OCI-LY1 (cell line): Measurements from ENCODE around the gene SUN5.

Experiments
- H2AFZ ChIP-seq: fragments of 200-600 bp; sonication (generic), shearing (Covaris generic); 2 replicates; pipeline ENCODE4 v1.6.0; 2014; ENCODE audit warnings: antibody characterized with exemption, mild to moderate bottlenecking, low read length
- H3F3A ChIP-seq: fragments of 200-600 bp; sonication (generic), shearing (Covaris generic); 2 replicates; pipeline ENCODE4 v1.6.0; 2014; ENCODE audit warnings: mild to moderate bottlenecking, antibody characterized with exemption, low read length, moderate library complexity; ENCODE audit not compliant: insufficient read depth
- H3K27ac ChIP-seq: fragments of 200-600 bp; sonication (generic); 2 replicates; pipeline ENCODE4 v1.5.1; 2014; ENCODE audit warnings: low read length, mixed run types, mild to moderate bottlenecking, low read depth; ENCODE audit not compliant: poor library complexity, severe bottlenecking
- H3K27me3 ChIP-seq: fragments of 200-600 bp; sonication (generic); 2 replicates; pipeline ENCODE4 v1.6.0; 2014; ENCODE audit warnings: antibody characterized with exemption, mild to moderate bottlenecking, low read length, moderate library complexity; ENCODE audit not compliant: insufficient read depth
- H3K36me3 ChIP-seq: fragments of 200-600 bp; sonication (generic); 2 replicates; pipeline ENCODE4 v1.6.1; 2014; ENCODE audit warnings: mild to moderate bottlenecking, antibody characterized with exemption, low read length, moderate library complexity, mixed read lengths; ENCODE audit not compliant: insufficient read depth
- H3K4me1 ChIP-seq: fragments of 200-600 bp; sonication (generic); 2 replicates; pipeline ENCODE4 v1.5.1; 2014; ENCODE audit warnings: mild to moderate bottlenecking, low read length, moderate library complexity; ENCODE audit not compliant: insufficient read depth, severe bottlenecking
- H3K4me2 ChIP-seq: fragments of 200-600 bp; sonication (generic), shearing (Covaris generic); 2 replicates; pipeline ENCODE4 v1.6.1; 2014; ENCODE audit warnings: low read length
- H3K4me3 ChIP-seq: fragments of 200-600 bp; sonication (generic); 2 replicates; pipeline ENCODE4 v1.5.1; 2014; ENCODE audit warnings: low read length, low read depth, mild to moderate bottlenecking, mixed read lengths; ENCODE audit not compliant: poor library complexity, severe bottlenecking
- H3K79me2 ChIP-seq: fragments of 200-600 bp; shearing (Covaris generic); 2 replicates; pipeline ENCODE4 v1.6.1; 2016; ENCODE audit warnings: mixed run types, low read length, mixed read lengths; ENCODE audit not compliant: insufficient read depth
- H3K9ac ChIP-seq: fragments of 200-600 bp; sonication (generic), shearing (Covaris generic); 2 replicates; pipeline ENCODE4 v1.6.1; 2014; ENCODE audit warnings: mild to moderate bottlenecking, low read length, mixed read lengths
- H3K9me2 ChIP-seq: fragments of 200-600 bp; sonication (generic), shearing (Covaris generic); 2 replicates; pipeline ENCODE4 v1.6.1; 2014; ENCODE audit warnings: low read depth, mild to moderate bottlenecking, low read length, mixed read lengths
- H3K9me3 ChIP-seq: fragments of 200-600 bp; shearing (Covaris generic); 2 replicates; pipeline ENCODE4 v1.6.1; 2014; ENCODE audit warnings: low read length, mixed read lengths
- H4K20me1 ChIP-seq: fragments of 200-600 bp; sonication (generic), shearing (Covaris generic); 2 replicates; pipeline ENCODE4 v1.6.0; 2016; ENCODE audit warnings: mild to moderate bottlenecking, low read length; ENCODE audit not compliant: insufficient read depth
- CTCF ChIP-seq: fragments of 200-600 bp; sonication (generic), shearing (Covaris generic); IDR thresholded peaks from 2 replicates; pipeline ENCODE4 v1.5.1; 2017; ENCODE audit warnings: mild to moderate bottlenecking, antibody characterized with exemption, low read length, moderate library complexity, mixed read lengths
- EZH2 ChIP-seq: fragments of 200-600 bp; sonication (generic), shearing (Covaris generic); IDR thresholded peaks from 2 replicates; pipeline ENCODE4 v1.8.0; 2017; ENCODE audit warnings: borderline replicate concordance, mixed run types, mild to moderate bottlenecking, antibody characterized with exemption, low read length, moderate library complexity, mixed read lengths

SUN5 gene

DNA sequence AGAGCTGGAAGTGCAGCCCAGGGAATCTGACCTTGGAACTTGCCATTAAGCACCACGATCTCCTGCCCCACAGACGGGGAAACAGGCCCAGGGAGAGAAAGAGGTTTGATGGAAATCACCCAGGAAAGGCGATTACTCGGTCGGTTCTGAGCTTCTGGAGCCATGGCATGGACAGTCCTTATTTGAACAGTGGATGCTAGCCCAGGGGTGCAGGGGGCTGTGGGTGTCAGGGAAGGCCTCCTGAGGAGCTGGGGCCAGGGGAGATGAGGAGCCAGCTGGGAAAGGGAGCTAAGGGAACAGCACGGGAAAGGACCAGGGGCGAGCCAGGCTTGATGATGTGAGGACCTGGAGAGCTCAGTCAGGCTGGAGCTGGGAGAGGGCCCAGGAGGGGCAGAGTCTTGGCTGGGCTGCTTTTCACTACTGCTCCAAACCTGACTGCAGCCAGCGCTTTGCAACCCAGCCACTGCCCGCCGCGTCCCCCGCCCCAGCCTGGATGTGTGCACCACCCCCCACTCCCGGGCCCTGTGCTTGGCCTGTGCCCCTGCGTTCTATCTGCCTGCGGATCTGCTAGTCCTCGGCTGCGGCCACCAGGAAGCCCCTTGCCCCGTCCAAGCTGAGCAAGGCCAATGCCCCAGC, 17.8 kb downstream of the SUN5 start:
- no peak overlapping the region for H3K9ac ChIP-seq
- no peak overlapping the region for H3K4me3 ChIP-seq
- H4K20me1 ChIP-seq = no peaks in the 10 kb centered on the region
- H3K27me3 ChIP-seq = no peaks in the 10 kb centered on the region; the same call in 1 of the 2 replicates
- no peak overlapping the region for H3K27ac ChIP-seq
- no peaks in the 10 kb centered on the region for H3K4me1 ChIP-seq
- H3K4me2 ChIP-seq = no peak overlapping the region
- TF ChIP-seq EZH2 (no peak), CTCF (no peak)
- H2AFZ ChIP-seq = no peak overlapping the region
- H3F3A ChIP-seq = no peaks in the 10 kb centered on the region
- no peaks in the 10 kb centered on the region for H3K79me2 ChIP-seq
- no peaks in the 10 kb centered on the region for H3K9me3 ChIP-seq
- H3K36me3 ChIP-seq = no peaks in the 10 kb centered on the region
- no peaks in the 10 kb centered on the region for H3K9me2 ChIP-seq

DNA sequence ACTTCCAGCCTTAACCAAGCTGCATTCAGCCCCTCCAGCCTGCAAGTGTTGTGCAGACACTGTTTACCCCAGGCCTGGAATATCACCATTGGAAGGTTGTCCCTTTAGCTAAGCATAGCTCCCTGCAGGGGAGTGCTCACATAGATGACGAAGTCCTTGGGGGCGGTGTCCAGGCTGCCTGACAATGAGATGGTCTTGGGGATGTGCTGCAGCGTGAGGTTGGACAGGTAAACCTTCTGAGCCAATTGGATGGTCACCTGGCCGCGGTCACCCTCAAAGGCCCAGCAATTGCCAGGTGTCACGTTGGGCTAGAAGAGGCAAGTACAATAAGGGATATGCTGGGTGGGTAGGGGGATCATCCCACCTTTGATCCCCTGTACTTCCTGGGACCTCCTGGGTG, 18.6 kb downstream of the SUN5 start:
- Histone ChIP-seq H3F3A (no peaks in the 10 kb centered on the region), H3K79me2 (no peaks in the 10 kb centered on the region), H3K27ac (no peak overlapping the region), H3K9ac (no peak overlapping the region), H3K9me2 (no peaks in the 10 kb centered on the region), H3K4me1 (no peaks in the 10 kb centered on the region), H3K4me3 (no peak overlapping the region), H3K4me2 (no peak overlapping the region), H3K27me3 (no peaks in the 10 kb centered on the region; the same call in 1 of the 2 replicates), H3K36me3 (no peaks in the 10 kb centered on the region), H3K9me3 (no peaks in the 10 kb centered on the region), H2AFZ (no peak overlapping the region), H4K20me1 (no peaks in the 10 kb centered on the region)
- TF ChIP-seq EZH2 = no peak
- no peak for TF ChIP-seq CTCF

- H3K36me3 ChIP-seq = no peaks in the 10 kb centered on the region
- no peaks in the 10 kb centered on the region; the same call in 1 of the 2 replicates for H3K27me3 ChIP-seq
- no peaks in the 10 kb centered on the region for H3K4me1 ChIP-seq
- H4K20me1 ChIP-seq = no peaks in the 10 kb centered on the region
- no peak overlapping the region for H3K4me3 ChIP-seq
- no peaks in the 10 kb centered on the region for H3F3A ChIP-seq
- H2AFZ ChIP-seq = no peak overlapping the region
- no peaks in the 10 kb centered on the region for H3K9me2 ChIP-seq
- no peak for TF ChIP-seq CTCF
- TF ChIP-seq EZH2 = no peak
- no peak overlapping the region for H3K27ac ChIP-seq
- no peaks in the 10 kb centered on the region for H3K9me3 ChIP-seq
- H3K4me2 ChIP-seq = no peak overlapping the region
- H3K9ac ChIP-seq = no peak overlapping the region
- H3K79me2 ChIP-seq = no peaks in the 10 kb centered on the region
Observed at GRCh38 chr20:32984631-32985354, 19.4 kb downstream of the SUN5 start.
